Measurements from ENCODE around the gene PMCH.
"Not testable (repeated sequence)": the region's sequence is repeated elsewhere in the genome, so short reads cannot be mapped to it uniquely, and the experiment has no call there.

The PMCH gene, protein sequence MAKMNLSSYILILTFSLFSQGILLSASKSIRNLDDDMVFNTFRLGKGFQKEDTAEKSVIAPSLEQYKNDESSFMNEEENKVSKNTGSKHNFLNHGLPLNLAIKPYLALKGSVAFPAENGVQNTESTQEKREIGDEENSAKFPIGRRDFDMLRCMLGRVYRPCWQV

DNA sequence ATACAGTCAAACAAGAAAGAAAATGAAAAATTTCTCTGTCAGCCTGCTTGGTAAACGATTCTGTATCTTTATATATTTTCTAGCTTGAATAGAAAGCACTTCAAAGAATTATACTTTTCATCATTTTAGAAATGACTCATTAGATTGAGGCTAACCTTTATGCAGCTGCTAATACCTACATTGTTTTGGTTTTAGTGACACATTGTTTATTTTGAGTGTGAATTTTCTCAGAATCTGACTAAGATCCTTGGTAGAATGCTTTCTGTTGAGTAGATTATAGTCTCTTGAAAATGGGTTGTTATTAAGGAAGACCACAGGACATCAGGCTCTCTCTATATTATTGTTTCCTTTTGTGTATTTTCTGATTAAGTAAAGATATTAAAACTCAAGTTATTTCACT, at the start of gene PMCH:
PMCH (minus strand) TSS at position 45 of the 400 bp plus-strand sequence. CDS start 63 bp downstream, outside the sequence.
- no peak for DNase-seq

DNA sequence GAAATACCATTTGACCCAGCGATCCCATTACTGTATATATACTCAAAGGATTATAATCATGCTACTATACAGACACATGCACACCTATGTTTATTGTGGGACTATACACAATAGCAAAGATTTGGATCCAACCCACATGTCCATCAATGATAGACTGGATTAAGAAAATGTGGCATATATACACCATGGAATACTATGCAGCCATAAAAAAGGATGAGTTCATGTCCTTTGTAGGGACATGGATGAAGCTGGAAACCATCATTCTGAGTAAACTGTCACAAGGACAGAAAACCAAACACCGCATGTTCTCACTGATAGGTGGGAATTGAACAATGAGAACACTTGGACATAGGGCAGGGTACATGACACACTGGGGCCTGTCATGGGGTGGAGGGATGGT, 43.2 kb upstream of the PMCH start:
- not testable (repeated sequence) for DNase-seq

DNA sequence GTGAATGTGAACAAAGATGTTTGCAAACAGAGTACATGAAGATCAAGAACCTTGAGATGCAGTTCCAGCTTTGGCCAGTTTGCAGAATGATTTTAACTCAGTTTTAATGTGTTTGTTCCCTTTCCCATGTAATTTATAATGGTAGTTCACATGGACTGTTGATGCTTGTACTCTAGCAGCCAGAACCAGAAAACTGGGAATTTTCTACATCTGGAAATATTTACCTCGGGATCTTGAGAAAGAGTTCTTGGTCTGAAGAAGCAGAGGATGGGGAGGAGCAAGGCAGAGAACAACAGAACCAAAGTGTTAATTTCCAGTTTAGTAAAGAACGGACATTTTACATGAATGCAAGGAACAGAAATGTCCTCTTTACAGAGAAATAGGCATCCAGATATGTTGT, 37.0 kb upstream of the PMCH start:
- DNase-seq: no peak

DNA sequence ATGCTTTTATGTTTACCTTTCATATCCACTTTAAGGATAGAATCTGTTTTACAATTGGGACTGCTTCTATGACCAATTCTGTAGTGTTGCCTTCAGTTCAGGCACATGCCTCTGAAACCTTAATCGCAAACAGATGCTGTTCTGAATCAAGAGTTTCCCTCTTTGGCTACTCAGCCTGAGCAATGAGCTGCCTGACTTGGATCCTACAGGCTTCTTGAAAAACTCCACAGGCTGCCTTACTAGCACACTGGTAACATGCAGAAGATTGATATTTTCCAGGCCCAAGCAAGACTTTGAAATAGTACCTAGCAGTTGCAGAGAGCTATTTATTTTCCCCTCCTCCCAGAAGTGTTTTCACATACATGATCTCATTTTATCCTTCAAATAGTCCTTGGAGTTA, 34.8 kb upstream of the PMCH start:
- no peak for DNase-seq

DNA sequence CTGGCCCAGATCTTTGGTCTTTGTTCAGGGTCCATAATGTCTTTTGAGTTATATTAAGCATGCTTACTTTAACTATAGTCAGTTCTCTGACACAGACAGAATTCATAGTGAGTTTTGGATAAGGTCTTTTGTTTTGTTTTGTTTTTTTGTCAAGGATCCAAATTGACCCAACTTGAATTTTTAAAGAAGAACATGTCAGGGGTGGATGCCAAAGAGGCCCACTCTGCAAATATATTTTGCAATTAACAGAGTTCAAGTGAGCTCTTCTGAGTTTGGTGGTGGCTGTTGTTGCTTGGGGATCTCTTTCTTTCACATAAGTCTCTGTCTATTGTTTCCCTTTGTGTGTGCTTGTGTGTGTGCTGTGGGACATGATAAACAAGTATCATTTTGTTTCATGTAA, 34.4 kb upstream of the PMCH start:
- no peak for DNase-seq

DNA sequence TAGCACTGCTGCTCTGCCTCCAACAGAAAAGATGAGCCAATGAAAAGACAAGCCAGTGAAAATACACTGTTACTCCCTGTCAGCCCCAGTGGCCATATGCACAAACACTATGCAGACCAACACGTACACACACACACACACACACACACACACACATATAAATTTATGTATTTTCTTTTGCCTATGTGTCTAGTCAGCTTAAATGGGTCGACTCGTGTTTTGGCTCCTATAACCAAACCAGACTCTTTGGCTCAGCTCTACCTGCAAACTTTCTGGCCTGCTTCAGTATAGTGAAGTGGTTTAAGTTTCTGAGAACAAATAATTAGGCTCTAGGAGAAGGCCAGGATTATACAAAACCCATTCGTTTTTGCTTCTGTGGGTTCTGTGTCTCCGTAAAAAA, 30.3 kb upstream of the PMCH start:
- DNase-seq: no peak

DNA sequence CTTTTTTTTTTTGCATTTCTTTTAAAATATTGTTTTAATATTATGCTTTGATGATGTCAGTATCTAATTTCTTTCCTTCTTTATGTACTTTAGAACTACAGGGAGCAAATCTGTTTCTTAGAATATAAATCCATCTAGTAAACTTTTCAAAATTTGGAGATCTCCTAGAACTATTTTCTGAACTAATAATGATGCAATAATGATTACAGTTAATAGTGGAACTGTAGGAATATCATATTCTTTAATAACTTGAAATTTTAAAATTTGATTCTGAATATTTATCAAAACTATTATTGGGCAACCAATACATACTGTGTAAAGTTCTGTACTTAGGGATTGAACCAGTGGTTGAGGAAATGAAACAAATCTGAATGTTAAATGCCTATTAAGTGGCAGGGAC, 23.1 kb upstream of the PMCH start:
- no peak for DNase-seq

DNA sequence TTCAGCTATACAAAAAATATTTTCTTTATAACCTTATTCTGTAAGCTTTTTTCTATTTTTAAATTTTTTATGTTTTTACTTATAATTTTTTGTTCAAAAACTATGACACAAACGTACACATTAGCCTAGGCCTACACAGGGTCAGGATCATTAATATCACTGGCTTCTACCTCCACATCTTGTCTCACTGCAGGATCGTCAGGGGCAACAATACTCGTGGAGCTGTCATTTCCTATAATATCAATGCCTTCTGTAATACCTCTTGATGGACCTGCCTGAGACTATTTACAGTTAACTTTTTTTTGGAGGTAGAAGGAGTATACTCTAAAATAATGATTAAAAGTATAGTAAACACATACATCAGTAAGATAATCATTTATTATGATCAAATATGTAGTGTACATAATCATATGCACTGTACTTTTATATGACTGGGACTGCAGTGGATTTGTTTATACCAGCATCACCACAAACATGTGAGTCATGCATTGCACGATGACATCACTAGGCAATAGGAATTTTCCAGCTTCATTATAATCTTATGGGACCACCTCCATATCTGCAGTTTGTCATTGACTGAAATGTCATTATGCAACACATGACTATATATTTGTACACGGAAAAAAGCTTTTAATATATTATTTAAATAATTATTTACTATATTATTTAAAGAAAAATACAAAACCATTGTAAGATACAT, 18.5 kb upstream of the PMCH start:
- no peak for DNase-seq

DNA sequence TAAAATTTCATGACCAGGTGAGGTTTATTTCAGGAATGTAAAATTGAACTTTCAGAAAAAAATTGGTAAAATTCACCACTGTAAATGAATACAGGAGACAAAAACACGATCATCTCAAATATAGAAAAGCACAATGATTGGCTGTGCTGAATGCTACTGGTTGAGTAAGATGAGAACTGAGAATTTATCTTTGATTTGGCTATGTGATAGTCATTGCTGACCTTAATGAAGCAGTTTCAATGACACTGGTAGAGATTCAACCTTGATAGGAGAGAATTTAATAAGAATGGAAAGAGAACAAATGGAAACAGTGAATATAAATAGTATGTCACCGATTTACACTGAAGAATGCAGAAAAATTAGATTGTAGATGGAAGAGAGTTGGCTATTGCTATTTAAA, 6.4 kb upstream of the PMCH start:
- DNase-seq: no peak

DNA sequence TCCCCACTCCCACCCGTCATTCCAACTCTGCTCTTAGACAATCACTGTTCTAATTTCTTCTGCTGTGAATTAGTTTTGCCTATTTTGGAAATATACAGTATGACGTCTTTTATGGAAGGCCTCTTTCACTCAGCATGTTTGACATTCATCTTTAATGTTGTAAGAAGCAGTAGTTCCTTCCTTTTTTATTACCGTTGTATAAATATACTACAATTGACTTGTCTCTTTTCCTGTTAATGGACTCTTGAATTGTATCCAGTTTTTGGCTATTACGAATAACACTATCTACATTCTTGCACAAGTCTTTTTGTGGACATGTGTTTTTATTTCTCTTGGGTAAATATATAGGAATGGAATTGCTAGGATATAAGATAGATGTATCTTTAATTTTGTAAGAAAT, 4.9 kb upstream of the PMCH start:
- no peak for DNase-seq

DNA sequence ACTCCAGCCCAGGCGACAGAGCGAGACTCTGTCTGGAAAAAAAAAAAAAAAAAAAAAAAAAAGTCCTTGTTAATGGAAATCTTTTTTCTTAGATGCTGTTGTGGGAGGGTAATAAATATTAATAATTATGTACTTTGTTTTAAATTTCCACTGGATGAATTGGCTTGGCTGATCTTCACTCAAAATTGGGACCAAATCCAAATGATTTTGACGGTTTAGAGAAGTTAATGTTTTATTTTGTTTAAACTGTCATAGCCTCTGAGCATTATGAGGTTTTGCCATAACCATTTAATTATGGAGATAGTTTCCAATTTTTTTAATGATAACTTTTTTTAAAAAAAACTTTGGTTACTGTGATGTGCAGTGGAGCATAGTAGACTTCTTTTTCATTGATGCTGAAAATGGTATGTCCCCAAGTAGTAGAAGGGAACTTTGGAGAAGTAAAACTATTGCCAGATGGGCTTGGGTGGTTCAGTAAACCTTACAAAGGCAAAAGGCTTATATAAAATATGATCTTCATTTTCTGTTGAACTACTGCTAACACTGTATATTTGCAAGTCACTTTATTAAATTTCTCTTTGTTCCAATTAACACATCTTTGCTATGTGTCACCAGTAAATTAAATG, 3.9 kb upstream of the PMCH start:
- no peak for DNase-seq

DNA sequence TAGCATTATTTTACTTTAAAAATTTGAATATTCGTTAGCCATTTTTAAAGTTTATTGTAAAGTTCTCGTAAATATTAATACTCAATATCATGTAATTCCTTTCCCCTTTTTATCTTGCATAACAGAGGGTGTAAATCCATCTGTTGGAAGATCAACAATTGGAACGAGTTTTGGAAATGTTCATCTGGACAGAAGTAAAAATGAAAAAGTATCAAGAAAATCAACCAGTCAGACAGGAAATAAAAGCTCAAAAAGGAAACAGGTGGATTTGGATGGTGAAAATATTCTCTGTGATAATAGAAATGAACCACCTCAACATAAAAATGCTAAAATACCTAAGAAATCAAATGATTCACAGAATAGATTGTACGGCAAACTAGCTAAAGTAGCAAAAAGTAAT, 1.8 kb downstream of the PMCH start:
- DNase-seq: no peak

DNA sequence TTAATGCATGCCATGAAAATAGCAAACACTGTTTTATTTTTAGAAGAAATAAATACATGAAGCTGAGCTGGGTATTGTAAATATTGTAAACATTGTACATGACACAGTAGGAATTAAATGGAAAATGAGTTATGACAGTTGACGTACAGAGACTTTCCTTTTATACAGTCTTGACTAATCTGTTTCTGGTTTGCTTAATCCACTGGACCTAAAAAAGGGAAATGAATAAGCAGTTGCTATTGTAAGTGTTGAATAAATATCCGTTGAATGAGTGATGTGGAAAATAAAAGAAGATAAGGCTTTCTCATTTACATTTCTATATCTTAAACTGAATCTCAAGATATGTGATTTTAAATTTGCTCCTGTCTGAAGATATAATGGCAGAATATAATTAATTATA, 15.0 kb downstream of the PMCH start:
- DNase-seq: no peak

DNA sequence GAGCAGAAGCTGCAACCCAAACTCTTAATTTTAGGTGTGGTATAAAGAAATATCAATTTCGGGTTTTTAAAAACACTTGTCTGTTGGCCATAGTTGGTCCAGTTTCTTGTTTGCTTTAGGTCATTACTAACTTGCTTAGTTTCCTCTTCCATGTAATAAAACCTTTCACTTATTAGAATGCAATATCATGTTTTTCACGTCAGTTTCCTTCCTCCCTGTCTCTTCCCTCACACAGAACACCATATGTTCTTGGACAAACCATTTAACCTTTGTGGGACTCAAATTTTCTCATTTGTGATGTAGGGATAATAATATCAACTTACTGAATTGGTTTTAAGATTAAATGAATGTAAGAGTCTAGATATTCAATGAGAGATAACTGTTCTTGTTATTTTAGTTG, 22.9 kb downstream of the PMCH start:
- no peak for DNase-seq

DNA sequence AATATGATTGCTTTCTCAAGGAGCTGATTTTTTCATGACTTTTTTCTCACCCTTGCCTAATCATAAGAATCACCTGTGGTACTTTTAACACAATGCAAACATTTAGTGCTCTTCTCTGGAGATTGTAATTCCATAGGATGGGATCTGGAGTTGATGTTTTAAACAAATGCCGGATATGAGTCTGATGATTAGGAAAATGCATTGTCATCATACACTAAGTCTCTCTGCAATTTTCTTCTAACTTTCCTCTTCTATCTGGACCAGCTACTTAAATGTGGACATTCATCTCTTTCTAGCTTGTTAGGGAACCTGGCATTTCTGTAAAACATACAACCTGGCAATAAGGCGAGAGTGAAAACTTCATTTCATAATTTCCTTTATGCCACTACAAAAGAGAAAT, 23.5 kb downstream of the PMCH start:
- DNase-seq: no peak

DNA sequence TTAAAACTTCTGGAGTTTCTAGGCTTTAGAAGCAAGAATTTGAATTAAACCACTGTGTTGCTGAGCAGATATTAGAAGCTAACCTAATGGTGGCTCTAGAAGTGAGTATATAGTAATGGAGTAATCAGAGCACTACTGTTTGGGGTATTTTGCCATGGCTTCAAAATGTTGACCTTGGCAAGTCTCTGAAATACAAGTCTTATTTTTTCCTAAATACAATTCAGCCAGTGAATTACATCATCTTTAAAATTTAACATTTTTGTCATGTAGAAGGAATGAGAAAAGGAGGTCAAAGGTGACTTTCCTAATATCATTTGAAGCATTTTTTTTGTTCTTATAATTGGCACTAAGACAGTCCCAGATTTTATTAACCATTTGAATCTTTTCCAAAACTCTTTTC, 25.2 kb downstream of the PMCH start:
- DNase-seq: no peak

DNA sequence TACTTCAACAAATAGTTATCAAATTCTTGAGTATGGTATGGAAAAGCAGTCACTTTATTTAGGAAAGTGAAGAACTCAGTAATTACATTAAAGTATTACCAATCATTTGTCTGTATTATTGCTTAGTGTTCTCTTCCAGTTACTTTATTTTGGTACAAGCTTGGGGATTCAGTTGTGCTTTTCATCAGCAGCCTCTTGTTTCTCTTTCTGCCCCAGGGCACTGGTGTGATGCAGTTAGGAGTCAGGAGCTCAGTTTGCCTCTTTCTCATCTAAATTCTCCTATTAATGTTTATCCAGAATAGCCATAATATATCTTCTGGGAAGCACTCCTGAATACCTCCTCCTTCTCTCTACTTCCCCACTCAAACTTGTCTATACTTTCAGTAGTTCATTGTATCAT, 25.7 kb downstream of the PMCH start:
- DNase-seq: no peak

DNA sequence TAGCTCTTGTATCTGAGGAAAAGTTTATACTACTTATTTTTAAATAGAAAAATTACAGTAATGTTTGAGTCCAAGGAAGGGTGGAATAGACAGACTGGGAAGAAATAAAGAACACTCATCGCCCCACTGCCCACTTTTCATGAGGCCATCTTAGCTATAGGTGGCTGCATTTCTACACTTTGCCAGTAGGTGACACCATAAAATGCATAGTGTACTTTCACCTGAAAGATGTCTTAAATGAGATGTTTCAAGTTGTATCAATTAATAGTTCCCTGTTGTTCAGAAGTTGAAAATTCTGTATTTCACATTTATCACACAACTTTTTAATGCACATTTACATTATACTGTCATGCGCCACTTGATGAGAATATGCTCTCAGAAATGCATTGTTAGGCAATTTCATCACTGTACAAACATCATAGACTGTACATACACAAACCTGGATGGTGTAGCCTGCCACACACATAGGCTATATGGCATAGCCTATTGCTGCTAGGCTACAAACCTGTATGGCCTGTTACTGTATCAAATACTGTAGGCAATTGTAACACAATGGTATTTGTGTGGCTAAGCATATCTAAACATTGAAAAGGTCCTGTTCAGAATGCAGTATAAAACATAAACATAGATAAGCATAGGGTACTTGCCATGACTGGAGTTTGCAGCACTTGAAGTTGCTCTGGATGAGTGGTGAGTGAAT, 27.6 kb downstream of the PMCH start:
- DNase-seq: no peak

DNA sequence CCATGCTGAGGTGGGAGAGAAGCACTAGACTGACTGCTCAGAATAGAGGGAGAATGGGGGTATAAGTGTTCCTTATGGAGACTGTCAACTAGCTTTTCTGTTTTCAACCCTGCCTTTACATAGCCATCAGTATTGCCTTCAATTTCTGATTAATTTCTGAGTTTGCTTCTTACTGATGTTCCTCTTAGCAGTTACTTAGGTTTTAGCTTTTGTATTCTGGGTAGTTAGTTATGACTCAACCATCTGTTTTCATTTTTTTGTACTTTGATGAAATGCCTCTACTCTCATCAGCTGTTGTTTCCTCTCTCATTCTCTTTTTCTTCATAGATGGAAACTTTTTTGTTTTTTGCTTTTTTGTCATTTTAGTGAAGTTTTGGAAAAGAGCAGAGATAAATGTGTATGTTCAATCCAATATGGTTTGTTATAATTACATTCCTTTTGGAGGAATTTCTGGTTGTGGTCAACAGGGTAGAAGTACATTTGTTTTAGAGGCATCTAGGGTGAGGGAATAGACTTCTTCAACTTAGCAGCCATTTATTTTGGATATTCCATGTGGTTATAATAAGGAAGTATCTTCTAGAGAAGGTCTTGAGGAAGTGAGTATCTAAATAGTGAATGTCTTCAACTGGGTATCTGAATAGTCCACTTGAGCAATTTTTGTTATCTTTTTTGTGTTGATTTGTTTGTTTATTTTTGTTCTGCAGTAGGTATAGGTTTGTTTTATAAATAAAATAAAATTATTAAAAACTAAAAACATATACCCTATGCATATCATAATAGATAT, 29.6 kb downstream of the PMCH start:
- DNase-seq: no peak

DNA sequence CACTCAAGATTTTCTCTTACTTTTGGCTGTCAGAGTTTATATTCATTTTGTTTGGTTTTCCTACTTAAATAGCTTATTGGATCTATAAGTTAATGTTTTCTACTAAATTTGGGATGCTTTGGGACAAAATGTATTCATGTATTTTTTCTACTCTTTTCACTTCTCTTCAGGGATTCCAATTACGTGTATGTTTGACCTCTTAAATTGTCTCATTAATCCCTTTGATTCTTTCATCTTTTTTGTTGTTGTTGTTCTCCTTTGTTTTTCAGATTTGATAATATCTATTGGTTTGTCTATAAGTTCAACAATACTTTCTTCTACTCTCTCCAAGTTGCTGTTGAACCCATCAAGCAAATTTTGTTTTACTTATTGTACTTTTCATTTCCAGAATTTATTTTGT, 34.2 kb downstream of the PMCH start:
- DNase-seq: no peak

DNA sequence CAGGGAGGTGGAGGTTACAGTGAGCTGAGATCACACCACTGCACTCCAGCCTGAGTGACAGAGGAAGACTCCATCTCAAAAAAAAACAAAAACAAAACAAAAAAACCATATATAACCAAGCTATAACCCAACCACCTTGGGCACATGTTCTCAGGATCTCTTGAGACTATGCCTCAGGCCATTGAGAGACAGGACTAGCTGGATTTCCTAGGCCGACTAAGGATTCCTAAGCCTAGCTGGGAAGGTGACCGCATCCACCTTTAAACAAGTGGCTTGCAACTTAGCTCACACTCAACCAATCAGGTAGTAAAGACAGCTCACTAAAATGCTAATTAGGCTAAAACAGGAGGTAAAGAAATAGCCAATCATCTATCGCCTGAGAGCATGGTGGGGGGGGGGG, 42.4 kb downstream of the PMCH start:
- not testable (repeated sequence) for DNase-seq

DNA sequence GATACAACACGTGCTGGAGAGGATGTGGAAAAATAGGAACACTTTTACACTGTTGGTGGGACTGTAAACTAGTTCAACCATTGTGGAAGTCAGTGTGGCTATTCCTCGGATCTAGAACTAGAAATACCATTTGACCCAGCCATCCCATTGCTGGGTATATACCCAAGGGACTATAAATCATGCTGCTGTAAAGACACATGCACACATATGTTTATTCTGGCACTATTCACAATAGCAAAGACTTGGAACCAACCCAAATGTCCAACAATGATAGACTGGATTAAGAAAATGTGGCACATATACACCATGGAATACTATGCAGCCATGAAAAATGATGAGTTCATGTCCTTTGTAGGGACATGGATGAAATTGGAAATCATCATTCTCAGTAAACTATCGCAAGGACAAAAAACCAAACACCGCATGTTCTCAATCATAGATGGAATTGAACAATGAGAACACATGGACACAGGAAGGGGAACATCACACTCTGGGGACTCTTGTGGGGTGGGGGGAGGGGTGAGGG, 50.5 kb downstream of the PMCH start:
- DNase-seq: not testable (repeated sequence)
